A549 (cell line): Measurements from ENCODE around the gene KCNH2. TPM values are rescaled to one million over a fixed set of nuclear protein-coding genes. Genes with fewer than 3 reads are reported as not detected.
A peak's percentile ranks its signal among the peaks of the same experiment; 100 is the strongest.

ENCODE experiments used
- ATAC-seq, 2 experiments: fragments of 200-7000 bp in 1 of 2; fragments of >200 bp in 1 of 2; cut with Nextera tagmentation in 1 of 2; cut with Tn5 transposase in 1 of 2; 3 replicates each; pipeline versions ENCODE4 v1.8.0 to v1.9.1; 2018 to 2020; ENCODE audit warnings: mild to moderate bottlenecking in 1 of 2, moderate library complexity in 1 of 2
- CTCF ChIA-PET: fragments of 300-600 bp; sonication (Branson Sonifier 250); formaldehyde crosslinking; extraction: SDS; loops from one replicate; lab custom pipeline; 2021; ENCODE audit warnings: antibody characterized with exemption, inconsistent platforms; lab: Yijun Ruan, JAX
- POLR2A ChIA-PET: fragments of 350-600 bp; formaldehyde crosslinking; extraction: SDS; loops from one replicate; lab custom pipeline; 2021; ENCODE audit warnings: antibody characterized with exemption, inconsistent platforms; lab: Yijun Ruan, JAX
- DNase-seq, 2 experiments: peaks; one replicate each; pipeline versions ENCODE4 v3.0.0 to v3.0.0-alpha.2; 2011 to 2016; ENCODE audit warnings: low read depth in 1 of 2, low spot score in 1 of 2
- FAIRE-seq: peaks from 2 replicates; lab custom pipeline; 2011; peaks lifted over from hg19 to GRCh38; lab: Jason Lieb, UNC
- H3K27ac ChIP-seq, 2 experiments: fragments of >200 bp; sonication (Bioruptor Twin); formaldehyde crosslinking; 3 replicates each; pipeline ENCODE4 v1.5.1; 2016 to 2017
- H3K4me1 ChIP-seq: fragments of >200 bp; sonication (Bioruptor Twin); formaldehyde crosslinking; 3 replicates; pipeline ENCODE4 v1.6.1; 2016
- H3K4me2 ChIP-seq: fragments of >200 bp; sonication (Bioruptor Twin); formaldehyde crosslinking; 3 replicates; pipeline ENCODE4 v1.6.1; 2016
- H3K4me3 ChIP-seq: fragments of >200 bp; sonication (Bioruptor Twin); formaldehyde crosslinking; 3 replicates; pipeline ENCODE4 v1.5.1; 2016
- H3K9me3 ChIP-seq: fragments of >200 bp; sonication (Bioruptor Twin); formaldehyde crosslinking; 3 replicates; pipeline ENCODE4 v1.6.1; 2016
- BHLHE40 ChIP-seq: IDR thresholded peaks from 2 replicates; pipeline ENCODE4 v1.6.1; 2012; ENCODE audit warnings: low read depth, low read length, inconsistent platforms
- CBX8 ChIP-seq: fragments of 200-600 bp; sonication (generic); IDR thresholded peaks from 2 replicates; pipeline ENCODE4 v1.6.1; 2016
- CEBPB ChIP-seq, 2 experiments: fragments of >200 bp in 1 of 2; sonication (Bioruptor Twin) in 1 of 2; formaldehyde crosslinking in 1 of 2; IDR thresholded peaks; 2 replicates each; pipeline ENCODE4 v1.6.1; 2012 to 2016
- EHF ChIP-seq: fragments of 250-450 bp; sonication (Bioruptor Pico); IDR thresholded peaks from 2 replicates; pipeline ENCODE4 v1.5.0; 2020; ENCODE audit warnings: mild to moderate bottlenecking
- FOXS1 ChIP-seq: fragments of 250-450 bp; sonication (Bioruptor Pico); IDR thresholded peaks from 2 replicates; pipeline ENCODE4 v1.5.0; 2020; ENCODE audit warnings: mild to moderate bottlenecking, moderate library complexity
- GATA3 ChIP-seq: IDR thresholded peaks from 2 replicates; pipeline ENCODE4 v1.6.1; 2012; ENCODE audit warnings: borderline replicate concordance
- HOXB5 ChIP-seq: fragments of 250-450 bp; sonication (Bioruptor Pico); IDR thresholded peaks from 2 replicates; pipeline ENCODE4 v1.5.0; 2020; ENCODE audit warnings: mild to moderate bottlenecking, moderate library complexity
- KDM5A ChIP-seq: fragments of 200-600 bp; sonication (generic); IDR thresholded peaks from 2 replicates; pipeline ENCODE4 v1.6.1; 2016; ENCODE audit warnings: antibody characterized with exemption, mild to moderate bottlenecking
- MAFK ChIP-seq: fragments of 450-650 bp; IDR thresholded peaks from 2 replicates; pipeline ENCODE4 v1.6.1; 2014; ENCODE audit not compliant: partially characterized antibody
- RAD21 ChIP-seq, 2 experiments: fragments of >200 bp in 1 of 2; sonication (Bioruptor Twin) in 1 of 2; formaldehyde crosslinking in 1 of 2; IDR thresholded peaks in 1 of 2; conservative IDR thresholded peaks in 1 of 2; 2 replicates in 1 of 2; 3 replicates in 1 of 2; pipeline ENCODE4 v1.6.1; 2012 to 2018; ENCODE audit warnings: inconsistent platforms in 1 of 2
- RFX5 ChIP-seq: fragments of 450-650 bp; IDR thresholded peaks from 2 replicates; pipeline ENCODE4 v1.7.1; 2014; ENCODE audit warnings: antibody characterized with exemption, mild to moderate bottlenecking, moderate library complexity
- TFCP2L1 ChIP-seq: fragments of 250-450 bp; sonication (Bioruptor Pico); IDR thresholded peaks from 2 replicates; pipeline ENCODE4 v1.5.0; 2021; ENCODE audit warnings: mild to moderate bottlenecking
- ZC3H11A ChIP-seq: fragments of 450-650 bp; IDR thresholded peaks from 2 replicates; pipeline ENCODE4 v1.6.1; 2014; ENCODE audit warnings: antibody characterized with exemption, mild to moderate bottlenecking
- ZFP36 ChIP-seq: fragments of 450-650 bp; IDR thresholded peaks from 2 replicates; pipeline ENCODE4 v1.6.1; 2014; ENCODE audit warnings: borderline replicate concordance; ENCODE audit not compliant: partially characterized antibody
- WGBS: methylation state at CpG from one replicate; pipeline ENCODE4 v1.1.6; 2017; ENCODE audit errors: missing lambda C conversion rate; 5-methylcytosine and 5-hydroxymethylcytosine counted together
- polyA plus RNA-seq, 4 experiments: library from polyadenylated mRNA; depleted of rRNA in 3 of 4; stranded (reverse); fragments of >200 nt; fragmentation: RNase III in 1 of 4; extraction: RNeasy Plus Mini Kit Qiagen cat#74134 plus additional on column Dnase treatment in 1 of 4; gene quantifications; 2 replicates in 3 of 4; 3 replicates in 1 of 4; pipeline ENCODE4 v1.2.3, GENCODE V29; 2011 to 2017
- TF ChIP-seq, protein P1 (sequence below): fragments of >200 bp; sonication (Bioruptor Twin); formaldehyde crosslinking; IDR thresholded peaks from 3 replicates; pipeline ENCODE4 v1.6.1; 2016
- TF ChIP-seq, protein P2 (sequence below): fragments of 250-450 bp; sonication (Bioruptor Pico); IDR thresholded peaks from 2 replicates; pipeline ENCODE4 v1.5.0; 2021; ENCODE audit warnings: mild to moderate bottlenecking, moderate library complexity, borderline replicate concordance
- TF ChIP-seq, protein P3 (sequence below): IDR thresholded peaks from 2 replicates; pipeline ENCODE4 v1.6.1; 2012
- TF ChIP-seq, protein P4 (sequence below): fragments of 450-650 bp; IDR thresholded peaks from 2 replicates; pipeline ENCODE4 v1.6.1; 2014; ENCODE audit warnings: antibody characterized with exemption

Gene KCNH2
- polyA plus RNA-seq, 2 of the 4 experiments (the other 2 are of a cell fraction) = 0.26 to 0.41 TPM

DNA sequence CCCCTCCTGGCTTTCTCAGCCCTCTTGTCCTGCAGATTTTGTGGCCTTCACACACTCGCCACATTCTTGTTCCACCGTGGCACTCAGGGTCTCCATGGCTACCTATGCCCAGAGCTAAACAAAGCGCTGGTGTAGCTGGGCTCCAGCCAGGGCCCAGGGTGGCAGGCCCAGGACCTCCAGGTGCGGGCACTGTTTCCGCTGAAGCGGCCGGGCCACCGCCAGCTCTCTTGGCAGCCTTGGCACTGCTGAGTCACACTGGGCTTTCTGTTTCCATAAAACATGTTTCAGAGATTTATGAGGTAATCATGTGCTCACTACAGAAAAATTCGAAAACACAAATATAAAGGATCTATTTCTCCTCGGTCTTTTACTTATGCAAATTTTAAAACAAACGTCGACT, 74.5 kb downstream of the KCNH2 start:
- ChIA-PET CTCF (interaction anchor here (1.1 kb wide), 1 partner anchor 26 kb away, joined by 3 read pairs; no protein-coding TSS in a partner anchor), POLR2A (interaction anchor here (0.6 kb wide), 1 partner anchor 77 kb away, joined by 4 read pairs; no protein-coding TSS in a partner anchor)
- Histone ChIP-seq H3K9me3 (no peaks in the 10 kb centered on the region), H3K4me1 (no peaks in the 10 kb centered on the region), H3K4me2 (no peak overlapping the region), H3K27ac (no peak overlapping the region), H3K4me3 (no peak overlapping the region)
- TF ChIP-seq EHF (CRISPR knock-in tag) = no peak
- no peak for TF ChIP-seq CBX8
- no peak for TF ChIP-seq HOXB5 (CRISPR knock-in tag)
- TF ChIP-seq BHLHE40 = no peak
- ATAC-seq = peak in 1 of 2 experiments; percentile 28; a peak in 1 of 6 replicates
- WGBS = 60% methylated on average over 12 of the region's 12 CpGs
- FAIRE-seq = no peak
- peak in 1 of 2 experiments; percentile 15 for DNase-seq

DNA sequence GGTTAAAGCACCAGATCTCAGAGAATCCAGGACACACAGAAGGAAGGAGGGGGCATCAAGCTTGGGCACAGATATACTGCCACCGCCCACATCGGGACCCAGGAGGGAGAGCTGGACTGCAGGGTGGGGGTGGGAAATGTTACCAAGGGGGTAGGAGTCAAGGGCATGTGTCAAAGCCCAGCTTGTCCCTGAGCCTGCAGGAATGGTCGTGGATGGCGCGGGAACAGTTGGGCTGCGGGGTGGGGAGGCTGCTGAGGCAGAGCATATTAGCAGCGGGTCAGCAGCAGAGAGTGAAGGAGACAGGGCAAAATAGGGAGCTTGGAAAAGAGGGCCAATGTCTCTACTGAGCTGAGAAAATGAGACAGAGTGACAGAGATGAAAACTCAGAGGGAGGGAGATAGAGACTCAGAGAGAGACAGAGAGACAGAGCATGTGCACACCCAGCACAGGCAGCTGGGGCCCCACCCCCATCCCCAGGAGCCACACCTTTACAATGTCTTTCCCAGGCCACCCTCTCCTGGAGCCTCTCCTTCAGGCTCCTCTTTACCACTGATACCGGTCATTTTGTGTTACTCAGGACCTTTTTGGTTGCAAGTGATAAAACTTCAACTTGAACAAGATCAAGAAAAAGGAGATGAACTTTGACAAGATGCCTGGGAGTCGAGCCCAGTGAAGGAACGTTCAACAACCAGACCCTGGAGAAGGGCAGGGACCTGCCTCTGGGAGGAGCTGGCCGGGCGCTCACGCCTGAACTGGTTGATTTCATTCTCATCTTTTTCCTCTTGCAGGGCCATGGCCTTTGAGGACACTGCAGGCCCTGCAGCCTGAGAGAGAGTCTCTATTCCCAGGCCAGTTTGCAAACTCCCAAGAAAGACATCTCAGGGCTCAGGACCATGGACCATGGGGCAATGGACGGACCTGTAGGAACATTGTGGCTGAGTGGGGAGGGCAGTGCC, 75.8 kb downstream of the KCNH2 start:
- H3K4me1 ChIP-seq = no peaks in the 10 kb centered on the region
- ATAC-seq (no peak), FAIRE-seq (no peak), DNase-seq (no peak)
- no peak overlapping the region for H3K4me2 ChIP-seq
- H3K27ac ChIP-seq = no peak overlapping the region
- H3K9me3 ChIP-seq = no peaks in the 10 kb centered on the region
- CTCF ChIA-PET = interaction anchor here (0.8 to 2.0 kb wide), 4 partner anchors 8 to 209 kb away, joined by 3 to 9 read pairs (median 4); no protein-coding TSS in a partner anchor
- WGBS = 70% methylated on average over 14 of the region's 14 CpGs
- POLR2A ChIA-PET = no interaction called here
- TF ChIP-seq FOXS1 (CRISPR knock-in tag) = no peak
- no peak for TF ChIP-seq KDM5A
- TF ChIP-seq, protein P1, sequence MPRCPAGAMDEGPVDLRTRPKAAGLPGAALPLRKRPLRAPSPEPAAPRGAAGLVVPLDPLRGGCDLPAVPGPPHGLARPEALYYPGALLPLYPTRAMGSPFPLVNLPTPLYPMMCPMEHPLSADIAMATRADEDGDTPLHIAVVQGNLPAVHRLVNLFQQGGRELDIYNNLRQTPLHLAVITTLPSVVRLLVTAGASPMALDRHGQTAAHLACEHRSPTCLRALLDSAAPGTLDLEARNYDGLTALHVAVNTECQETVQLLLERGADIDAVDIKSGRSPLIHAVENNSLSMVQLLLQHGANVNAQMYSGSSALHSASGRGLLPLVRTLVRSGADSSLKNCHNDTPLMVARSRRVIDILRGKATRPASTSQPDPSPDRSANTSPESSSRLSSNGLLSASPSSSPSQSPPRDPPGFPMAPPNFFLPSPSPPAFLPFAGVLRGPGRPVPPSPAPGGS = no peak
- TF ChIP-seq, protein P2, sequence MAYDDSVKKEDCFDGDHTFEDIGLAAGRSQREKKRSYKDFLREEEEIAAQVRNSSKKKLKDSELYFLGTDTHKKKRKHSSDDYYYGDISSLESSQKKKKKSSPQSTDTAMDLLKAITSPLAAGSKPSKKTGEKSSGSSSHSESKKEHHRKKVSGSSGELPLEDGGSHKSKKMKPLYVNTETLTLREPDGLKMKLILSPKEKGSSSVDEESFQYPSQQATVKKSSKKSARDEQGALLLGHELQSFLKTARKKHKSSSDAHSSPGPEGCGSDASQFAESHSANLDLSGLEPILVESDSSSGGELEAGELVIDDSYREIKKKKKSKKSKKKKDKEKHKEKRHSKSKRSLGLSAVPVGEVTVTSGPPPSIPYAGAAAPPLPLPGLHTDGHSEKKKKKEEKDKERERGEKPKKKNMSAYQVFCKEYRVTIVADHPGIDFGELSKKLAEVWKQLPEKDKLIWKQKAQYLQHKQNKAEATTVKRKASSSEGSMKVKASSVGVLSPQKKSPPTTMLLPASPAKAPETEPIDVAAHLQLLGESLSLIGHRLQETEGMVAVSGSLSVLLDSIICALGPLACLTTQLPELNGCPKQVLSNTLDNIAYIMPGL = no peak
- H3K4me3 ChIP-seq = no peak overlapping the region

DNA sequence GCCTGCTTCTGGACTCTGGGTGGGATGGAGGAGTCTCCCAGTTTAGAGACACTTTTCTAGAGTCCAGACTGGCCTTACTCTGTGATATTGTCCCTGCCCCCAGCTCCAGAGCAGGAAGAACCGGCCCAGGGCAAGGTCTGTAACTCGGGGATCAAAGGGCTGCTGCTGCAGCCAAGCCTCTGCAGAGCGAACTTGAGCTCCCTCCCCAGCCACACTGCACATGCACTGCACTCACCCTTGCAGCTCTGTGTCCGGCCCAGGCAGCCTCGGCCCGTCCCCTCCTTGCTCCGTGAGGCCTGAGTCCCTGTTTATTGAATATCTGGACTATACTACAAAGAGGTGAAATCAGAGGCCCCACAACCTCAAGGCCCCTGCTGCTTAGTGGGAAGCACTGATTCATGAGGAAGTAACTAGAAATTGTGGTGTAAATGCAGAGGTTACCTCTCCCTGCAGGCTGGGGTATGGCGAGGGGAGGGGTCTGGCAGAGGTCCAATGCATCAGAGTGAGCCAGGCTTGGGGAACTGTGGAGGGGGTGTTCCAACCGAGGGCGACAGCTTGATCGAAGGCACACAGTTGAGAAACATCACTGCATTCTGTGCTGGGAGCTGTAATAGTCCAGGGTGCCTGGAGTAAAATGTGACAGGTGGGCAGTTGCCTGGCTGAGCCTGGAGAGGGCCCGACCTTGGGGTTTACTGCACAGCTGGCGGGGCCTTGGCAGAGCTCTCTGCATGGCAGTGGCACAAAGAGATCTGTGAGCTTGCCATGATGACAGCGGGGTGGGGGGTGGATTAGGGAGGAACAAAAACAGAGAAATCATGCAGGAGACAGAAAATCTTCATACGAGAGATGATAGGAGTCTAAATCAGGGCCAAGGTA, 76.7 kb downstream of the KCNH2 start:
- ChIA-PET POLR2A (no interaction called here), CTCF (interaction anchor here (0.8 to 4.9 kb wide), 6 partner anchors 9 to 210 kb away, joined by 3 to 54 read pairs (median 4); no protein-coding TSS in a partner anchor)
- H3K27ac ChIP-seq = no peak overlapping the region
- no peak overlapping the region for H3K4me3 ChIP-seq
- DNase-seq = no peak
- TF ChIP-seq ZC3H11A (no peak), ZFP36 (no peak), FOXS1 (CRISPR knock-in tag) (no peak), CEBPB (IDR thresholded peaks at IDR 0.05) (no peak), GATA3 (no peak), TFCP2L1 (no peak), HOXB5 (CRISPR knock-in tag) (no peak), MAFK (no peak), RFX5 (no peak), RAD21 (conservative IDR thresholded peaks at IDR 0.05 in 1 of 2, IDR thresholded peaks at IDR 0.05 in 1 of 2) (no peak)
- TF ChIP-seq, protein P3, sequence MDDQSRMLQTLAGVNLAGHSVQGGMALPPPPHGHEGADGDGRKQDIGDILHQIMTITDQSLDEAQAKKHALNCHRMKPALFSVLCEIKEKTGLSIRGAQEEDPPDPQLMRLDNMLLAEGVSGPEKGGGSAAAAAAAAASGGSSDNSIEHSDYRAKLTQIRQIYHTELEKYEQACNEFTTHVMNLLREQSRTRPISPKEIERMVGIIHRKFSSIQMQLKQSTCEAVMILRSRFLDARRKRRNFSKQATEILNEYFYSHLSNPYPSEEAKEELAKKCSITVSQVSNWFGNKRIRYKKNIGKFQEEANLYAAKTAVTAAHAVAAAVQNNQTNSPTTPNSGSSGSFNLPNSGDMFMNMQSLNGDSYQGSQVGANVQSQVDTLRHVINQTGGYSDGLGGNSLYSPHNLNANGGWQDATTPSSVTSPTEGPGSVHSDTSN = no peak
- TF ChIP-seq, protein P4, sequence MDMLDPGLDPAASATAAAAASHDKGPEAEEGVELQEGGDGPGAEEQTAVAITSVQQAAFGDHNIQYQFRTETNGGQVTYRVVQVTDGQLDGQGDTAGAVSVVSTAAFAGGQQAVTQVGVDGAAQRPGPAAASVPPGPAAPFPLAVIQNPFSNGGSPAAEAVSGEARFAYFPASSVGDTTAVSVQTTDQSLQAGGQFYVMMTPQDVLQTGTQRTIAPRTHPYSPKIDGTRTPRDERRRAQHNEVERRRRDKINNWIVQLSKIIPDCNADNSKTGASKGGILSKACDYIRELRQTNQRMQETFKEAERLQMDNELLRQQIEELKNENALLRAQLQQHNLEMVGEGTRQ = no peak
- TF ChIP-seq, protein P1 = no peak
- TF ChIP-seq, all 56 proteins: peak for 0
- no peak for FAIRE-seq
- Histone ChIP-seq H3K4me2 (no peak overlapping the region), H3K4me1 (no peaks in the 10 kb centered on the region), H3K9me3 (no peaks in the 10 kb centered on the region)
- no peak for ATAC-seq
- WGBS = 54% methylated on average over 15 of the region's 15 CpGs
